Erythroblast (primary cell): ENCODE measurements around the gene SRBD1.

Experiments used
- GATA1 ChIP-seq: IDR thresholded peaks from 2 replicates; pipeline ENCODE4 v1.6.1; 2011; ENCODE audit warnings: low read depth, mild to moderate bottlenecking, control low read depth, low read length, moderate library complexity
- POLR2A ChIP-seq: IDR thresholded peaks from 2 replicates; pipeline ENCODE4 v1.6.1; 2011; ENCODE audit warnings: mild to moderate bottlenecking, low read length

GRCh38 chr2:45468279-45468678 is 142.8 kb downstream of the SRBD1 start:
- TF ChIP-seq POLR2A: no peak
- no peak for TF ChIP-seq GATA1
